ENCODE results near the gene MTIF2.
A peak's percentile ranks its signal among the peaks of the same experiment; 100 is the strongest.
"Not testable (repeated sequence)": the region's sequence is repeated elsewhere in the genome, so short reads cannot be mapped to it uniquely, and the experiment has no call there.

Gene MTIF2

GRCh38 chr2:55241582-55241981 lies 27.4 kb downstream of the MTIF2 start:
- DNase-seq (ENCODE audit: low read depth) = not testable (repeated sequence)

DNA sequence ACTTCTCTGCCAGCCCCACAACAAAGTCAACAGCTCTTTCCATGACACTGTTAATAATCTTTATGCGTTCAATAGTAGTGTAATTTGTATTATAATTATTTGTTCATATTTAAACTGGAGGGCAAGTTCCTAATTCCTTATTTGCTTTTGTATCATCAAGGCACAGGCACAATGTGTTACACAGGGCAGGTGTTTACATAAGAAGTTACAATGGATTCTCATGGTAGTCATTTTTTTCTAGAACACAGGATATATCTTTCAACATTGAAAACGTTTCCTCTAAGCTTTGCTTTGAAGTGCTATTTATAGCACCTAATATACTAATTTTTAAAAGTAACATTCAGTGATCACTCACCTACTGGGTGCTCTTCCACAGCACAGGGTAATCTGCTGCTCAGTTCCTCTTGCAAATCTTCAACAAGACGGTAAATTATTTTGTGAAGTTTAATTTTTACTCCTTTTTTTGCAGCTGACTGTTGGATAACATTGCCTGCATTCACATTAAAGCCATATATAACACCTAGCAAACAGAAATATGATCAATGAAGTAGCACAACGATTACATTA lies 29.3 kb downstream of the MTIF2 start:
- no peak for DNase-seq (ENCODE audit: low read depth)

GRCh38 chr2:55236992-55237543 lies 32.0 kb downstream of the MTIF2 start:
- DNase-seq (ENCODE audit: low read depth) = no peak

DNA sequence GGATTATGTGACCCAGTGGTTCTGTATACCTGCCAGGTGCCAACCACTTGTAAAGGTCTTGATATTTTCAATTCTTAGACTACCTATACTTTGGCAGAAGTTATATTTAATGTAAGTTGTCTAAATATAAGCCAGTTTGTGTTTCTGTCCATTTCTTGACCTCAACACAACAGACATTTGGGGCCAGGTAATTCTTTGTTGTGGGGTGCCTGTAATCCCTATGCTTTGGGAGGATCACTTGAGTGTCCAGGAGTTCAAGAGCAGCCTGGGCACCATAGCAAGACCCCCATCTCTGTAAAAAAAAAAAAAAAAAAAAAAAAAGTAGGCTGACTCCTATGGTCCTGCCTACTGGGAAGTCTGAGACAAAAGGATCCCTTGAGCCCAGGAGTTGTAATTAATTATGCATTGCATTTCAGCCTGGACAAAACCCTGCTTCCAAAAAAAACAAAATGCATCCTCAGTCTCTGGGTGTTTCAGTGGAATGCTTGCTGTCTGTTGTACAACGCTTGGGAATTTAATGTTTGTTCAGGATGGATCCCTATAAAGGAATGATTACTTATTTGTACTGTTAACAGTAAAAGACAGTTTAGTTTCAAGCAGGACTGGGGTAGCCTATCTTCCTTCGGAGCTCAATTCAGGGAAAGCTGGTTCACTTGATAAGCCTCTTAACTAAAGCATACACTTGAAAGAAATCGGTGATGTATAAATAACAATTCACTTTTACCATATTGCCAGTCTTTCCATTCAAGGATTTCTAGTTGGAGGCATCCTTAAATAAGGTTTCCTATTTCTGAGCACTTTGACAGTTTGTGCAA lies 33.1 kb downstream of the MTIF2 start:
- DNase-seq (ENCODE audit: low read depth) = no peak

GRCh38 chr2:55233658-55233940 lies 35.4 kb downstream of the MTIF2 start:
- no peak for DNase-seq (ENCODE audit: low read depth)

GRCh38 chr2:55232863-55233657 lies 36.0 kb downstream of the MTIF2 start:
- no peak for DNase-seq (ENCODE audit: low read depth)

DNA sequence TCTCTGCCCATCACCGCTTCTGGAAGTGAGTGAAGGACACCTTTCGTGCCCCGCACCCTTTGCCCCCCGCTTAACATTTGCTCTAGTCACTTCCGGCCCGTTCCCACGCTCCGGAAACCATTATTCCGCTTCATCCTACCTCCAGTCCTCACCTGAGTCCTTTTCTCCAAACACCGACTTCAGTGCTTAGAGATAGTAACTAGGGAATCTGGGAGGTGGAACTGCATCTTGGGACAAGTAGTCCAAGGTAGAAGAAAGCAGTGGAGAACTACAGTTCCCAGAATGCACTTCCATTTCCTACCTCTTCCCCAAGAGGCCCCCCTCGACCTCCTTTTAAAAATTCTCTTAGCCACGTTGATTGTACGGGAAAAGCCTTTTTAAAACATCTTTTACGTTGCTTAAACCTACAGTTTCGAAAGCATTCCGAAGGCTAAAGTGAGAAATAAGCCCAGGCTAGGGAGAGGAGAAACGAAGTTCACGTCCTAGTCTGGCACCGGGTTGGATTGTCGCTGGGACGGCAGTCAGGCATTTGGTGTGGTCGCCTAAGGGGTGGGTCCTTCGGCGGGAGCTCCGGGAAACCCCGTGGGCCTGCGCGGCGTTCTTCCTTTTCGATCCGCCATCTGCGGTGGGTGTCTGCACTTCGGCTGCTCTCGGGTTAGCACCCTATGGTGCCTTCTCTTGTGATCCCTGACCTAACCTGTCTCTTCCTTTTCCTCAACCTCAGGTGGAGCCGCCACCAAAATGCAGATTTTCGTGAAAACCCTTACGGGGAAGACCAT lies 36.8 kb downstream of the MTIF2 start, which contains the start of the genes CLHC1 and RPS27A:
Gene CLHC1, minus strand, starts transcription at position 210 of the 779 bp plus-strand sequence. CDS start 9,882 bp downstream, outside the sequence.
Gene RPS27A, plus strand, starts transcription at position 605 of the 779 bp plus-strand sequence. Its CDS starts 137 bp downstream, at position 742.
- peak; percentile 89 for DNase-seq (ENCODE audit: low read depth)

GRCh38 chr2:55231546-55232083 lies 37.4 kb downstream of the MTIF2 start:
- no peak for DNase-seq (ENCODE audit: low read depth)

GRCh38 chr2:55230551-55230950 lies 38.5 kb downstream of the MTIF2 start:
- no peak for DNase-seq (ENCODE audit: low read depth)

DNA sequence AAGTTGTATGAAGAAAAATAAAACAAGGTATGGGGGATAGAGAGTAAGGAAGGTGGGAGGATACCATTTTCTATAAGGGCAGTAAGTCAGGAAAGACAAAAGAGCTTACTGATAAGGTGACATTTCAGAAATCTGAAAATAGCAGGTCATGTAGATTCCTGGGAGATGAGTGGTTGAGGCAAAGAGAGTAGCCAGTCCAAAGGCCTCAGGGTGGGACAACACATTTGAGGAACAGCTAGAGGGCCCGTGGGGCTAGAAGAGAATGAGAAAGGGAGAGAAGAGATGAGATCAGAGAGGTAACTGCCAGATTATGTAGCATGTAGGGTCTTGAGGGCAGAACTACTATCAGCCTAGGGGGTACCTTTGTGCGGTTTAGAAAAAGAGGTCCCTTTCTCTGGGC lies 39.8 kb downstream of the MTIF2 start:
- no peak for DNase-seq (ENCODE audit: low read depth)

DNA sequence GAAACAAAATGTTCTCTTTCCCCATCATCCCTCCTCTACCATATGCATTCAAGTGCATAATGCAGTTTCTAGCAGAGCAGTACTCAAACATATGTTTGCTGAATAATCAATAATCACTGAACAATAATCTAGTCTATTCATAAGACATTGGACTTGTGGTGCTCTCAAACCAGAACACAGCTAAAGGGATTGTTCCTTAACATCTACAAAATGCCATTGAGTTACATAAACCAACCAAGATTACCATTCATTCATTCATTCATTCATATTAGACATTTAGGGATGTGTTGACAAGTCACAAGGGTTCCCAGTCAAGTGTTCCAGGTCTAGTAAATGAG lies 40.8 kb downstream of the MTIF2 start:
- DNase-seq (ENCODE audit: low read depth) = no peak

DNA sequence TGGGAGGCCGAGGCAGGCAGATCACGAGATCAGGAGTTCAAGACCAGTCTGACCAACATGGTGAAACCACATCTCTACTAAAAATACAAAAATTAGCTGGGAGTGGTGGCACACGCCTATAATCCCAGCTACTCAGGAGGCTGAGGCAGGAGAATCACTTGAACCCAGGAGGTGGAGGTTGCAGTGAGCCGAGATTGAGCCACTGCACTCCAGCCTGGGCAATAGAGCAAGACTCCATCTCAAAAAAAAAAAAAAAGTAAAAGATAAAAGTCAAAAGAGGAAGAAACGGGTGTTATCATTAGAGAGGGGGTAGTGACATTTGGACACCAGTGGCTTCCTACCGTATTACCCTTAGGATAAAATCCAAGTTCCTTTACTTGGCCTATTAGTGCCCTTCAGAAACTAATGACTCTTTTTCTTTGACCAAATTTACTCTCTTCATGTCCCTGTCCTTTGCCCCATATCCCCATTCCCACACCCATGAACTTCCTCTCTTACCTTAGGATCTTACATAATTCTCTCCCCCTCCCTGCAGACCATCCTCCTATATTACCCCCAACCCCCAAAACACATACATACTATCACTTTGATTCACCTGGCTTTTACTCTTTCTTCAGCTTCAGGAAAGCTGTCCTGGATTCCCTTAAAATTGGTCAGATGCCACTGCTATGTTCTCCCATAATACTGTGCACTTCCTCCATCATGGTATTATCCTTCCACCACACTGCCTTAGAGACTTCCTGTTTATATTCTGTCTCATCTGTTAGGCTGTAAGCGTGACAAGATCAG lies 41.4 kb downstream of the MTIF2 start:
- DNase-seq (ENCODE audit: low read depth) = not testable (repeated sequence)

DNA sequence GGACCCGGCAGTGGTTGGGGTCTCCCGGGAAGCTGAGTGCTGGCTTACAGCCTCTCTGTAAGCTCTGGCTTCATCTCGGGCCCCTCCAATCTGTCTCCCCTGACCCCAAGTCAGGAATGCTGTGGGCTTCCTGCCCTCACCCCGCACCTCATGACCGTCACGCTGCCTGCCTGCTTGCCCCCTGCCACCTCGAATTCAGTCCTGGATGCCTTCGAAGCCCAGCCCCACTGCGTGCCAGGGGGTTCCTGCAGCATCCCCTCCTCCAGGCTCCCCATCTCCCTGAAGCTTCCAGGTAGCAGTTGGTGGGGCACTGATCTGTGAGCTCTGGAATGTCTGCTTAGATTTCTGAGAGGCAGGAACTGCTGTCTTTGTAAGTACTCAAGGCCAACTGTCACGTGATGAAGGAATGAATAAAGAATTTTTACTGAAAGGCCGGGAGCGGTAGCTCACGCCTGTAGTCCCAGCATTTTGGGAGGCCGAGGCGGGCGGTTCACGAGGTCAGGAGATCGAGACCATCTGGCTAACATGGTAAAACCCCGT lies 43.5 kb downstream of the MTIF2 start:
- no peak for DNase-seq (ENCODE audit: low read depth)

DNA sequence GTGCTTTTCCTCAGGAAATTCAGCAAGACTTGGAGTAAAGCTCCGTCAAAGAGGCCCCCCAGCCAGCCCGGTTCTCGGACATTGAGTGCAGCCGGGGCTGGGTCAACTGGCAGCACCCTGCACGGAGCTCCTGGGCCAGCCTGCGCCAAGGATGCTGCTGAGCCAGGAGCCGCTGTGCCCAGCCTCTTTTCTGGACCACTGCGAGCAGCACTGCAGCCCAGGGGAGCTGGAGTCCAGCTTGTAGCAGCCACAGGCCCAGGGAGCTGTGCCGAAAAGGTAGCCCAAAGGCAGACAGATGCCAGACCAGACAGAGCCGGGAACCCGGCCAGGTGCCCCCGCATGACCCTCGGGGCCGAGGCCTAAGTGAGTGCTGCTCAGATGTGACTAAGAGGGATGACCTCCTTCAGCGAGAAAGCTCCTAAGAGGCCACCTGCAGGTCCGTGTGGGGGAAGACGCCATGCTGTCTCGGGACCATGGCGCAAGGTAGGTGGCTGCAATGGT lies 44.2 kb downstream of the MTIF2 start:
- DNase-seq (ENCODE audit: low read depth) = no peak

DNA sequence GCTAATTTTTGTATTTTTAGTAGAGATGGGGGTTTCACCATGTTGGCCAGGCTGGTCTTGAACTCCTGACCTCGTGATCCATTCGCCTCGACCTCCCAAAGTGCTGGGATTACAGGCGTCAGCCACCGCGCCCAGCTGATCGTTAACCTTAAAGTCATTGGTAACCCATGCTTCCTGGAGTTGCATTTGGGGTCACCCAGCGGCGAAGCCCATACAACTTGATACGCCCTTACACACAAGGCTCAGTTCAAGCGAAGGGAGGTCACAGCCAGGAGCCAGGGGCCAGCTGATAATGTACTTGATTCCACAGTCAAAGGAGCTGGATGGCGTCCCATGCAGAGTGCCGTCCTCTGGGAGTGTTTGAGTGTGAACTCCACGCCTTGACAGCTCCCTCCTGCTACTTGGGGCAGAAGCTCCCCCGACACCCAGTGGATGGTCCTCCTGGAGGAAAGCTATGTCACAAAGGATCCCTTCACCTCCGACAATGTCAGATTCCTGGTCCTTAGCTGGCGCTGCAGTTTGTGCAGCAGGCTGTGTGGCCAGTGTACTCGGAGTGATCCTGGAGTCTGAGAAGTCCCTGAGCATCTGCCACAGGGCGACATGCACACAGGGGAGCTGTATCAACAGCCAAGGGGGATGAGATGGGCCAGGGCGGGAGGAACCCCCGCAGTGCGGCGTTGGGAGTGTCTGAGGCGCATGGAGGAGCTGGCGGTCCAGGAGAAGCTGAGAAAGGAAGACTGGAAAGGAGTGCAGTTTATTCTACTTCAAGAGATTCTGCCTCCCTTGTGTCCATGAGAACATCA lies 44.9 kb downstream of the MTIF2 start:
- DNase-seq (ENCODE audit: low read depth) = no peak

DNA sequence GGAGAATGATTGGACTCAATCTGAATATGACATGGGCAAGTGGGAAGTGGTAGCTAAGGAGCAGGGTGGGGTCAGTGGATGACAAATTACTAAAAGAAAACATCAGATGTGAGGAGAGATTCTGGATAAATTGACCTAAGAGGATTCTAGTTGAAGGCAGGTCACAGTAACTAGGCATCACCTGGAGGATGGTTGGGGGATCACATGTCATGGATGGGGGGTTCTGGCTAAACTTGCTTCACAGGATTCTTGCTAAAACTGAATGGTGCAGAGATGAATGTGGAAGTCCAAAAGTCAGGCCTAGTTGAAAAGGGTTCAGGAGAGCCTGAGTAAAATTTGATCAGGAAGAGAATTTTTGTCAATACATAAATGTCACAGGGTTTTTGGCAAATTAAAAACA lies 55.2 kb downstream of the MTIF2 start:
- DNase-seq (ENCODE audit: low read depth) = no peak

- no peak for DNase-seq (ENCODE audit: low read depth)
Measured at GRCh38 chr2:55204950-55205349, 64.1 kb downstream of the MTIF2 start.

- DNase-seq (ENCODE audit: low read depth) = no peak
Measured at GRCh38 chr2:55204536-55204935, 64.5 kb downstream of the MTIF2 start.

DNA sequence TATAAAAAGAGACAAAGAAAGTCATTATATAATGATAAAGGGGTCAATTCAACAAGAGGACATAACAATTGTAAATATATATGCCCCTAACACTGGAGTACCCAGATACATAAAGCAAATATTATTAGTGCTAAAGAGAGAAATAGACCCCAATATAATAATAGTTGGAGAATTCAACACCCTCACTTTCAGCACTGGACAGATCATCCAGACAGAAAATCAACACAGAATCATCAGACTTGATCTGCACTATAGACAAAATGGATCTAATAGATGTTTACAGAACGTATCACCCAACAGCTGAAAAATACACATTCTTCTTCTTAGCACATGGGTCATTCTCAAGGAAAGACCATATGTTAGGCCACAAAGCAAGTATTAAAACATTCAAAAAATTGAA lies 68.6 kb downstream of the MTIF2 start:
- DNase-seq (ENCODE audit: low read depth) = no peak

GRCh38 chr2:55196526-55196925 lies 72.5 kb downstream of the MTIF2 start:
- DNase-seq (ENCODE audit: low read depth) = no peak

Data from GM04504 (cell line).